ENCODE results near the gene COPA. TPM values are rescaled to one million over a fixed set of nuclear protein-coding genes. Genes with fewer than 3 reads are reported as not detected.

COPA gene
- total and polyA plus RNA-seq, 12 donors: 58.4 to 209 (median 134) TPM

DNA sequence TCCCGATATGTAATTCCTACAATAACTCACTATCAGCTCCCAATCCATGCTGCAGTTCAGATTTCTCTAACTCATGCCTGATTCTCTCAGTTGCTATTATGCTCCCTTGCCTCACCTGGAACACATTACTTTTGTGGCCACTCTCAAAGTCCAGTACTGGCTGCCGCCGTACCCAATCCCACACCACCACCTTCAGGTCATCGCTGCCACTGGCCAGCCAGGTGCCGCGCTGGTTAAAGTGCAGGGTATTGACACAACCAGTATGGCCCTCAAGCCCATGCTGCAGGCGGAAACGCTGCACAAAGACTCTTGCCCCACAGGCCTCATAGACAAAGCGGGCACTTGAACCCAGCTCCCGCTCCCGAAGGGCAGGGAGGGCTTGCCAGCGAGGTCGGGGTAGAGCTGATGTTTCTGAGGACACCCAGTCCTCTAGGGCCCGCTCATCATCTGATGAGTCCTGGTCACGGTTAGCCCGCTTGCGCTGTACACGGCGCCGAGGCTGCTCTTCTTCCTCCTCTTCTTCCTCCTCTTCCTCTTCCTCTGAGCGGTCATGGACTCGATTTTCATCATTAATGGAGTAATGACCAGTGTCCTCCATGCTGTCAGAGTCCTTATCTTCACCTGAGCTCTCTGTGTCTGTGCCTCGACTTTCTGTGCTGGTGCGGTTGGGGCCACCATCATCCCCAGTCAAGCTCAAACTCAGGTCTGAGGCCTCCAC lies 103.3 kb downstream of the COPA start:
- 93 to 95% (median 95%) methylated on average over 20 to 24 of the region's 24 CpGs for WGBS, 4 donors
- Histone ChIP-seq H3K36me3 (replicated peaks in 1 of 2) (peaks cover 0 to 82% of the 10 kb centered on the region in 2 donors), H3K27me3 (no peaks in the 10 kb centered on the region), H3K27ac (no peak overlapping the region), H3K4me3 (no peak overlapping the region), H3K9me3 (replicated peaks in 1 of 3) (no peaks in the 10 kb centered on the region), H3K4me1 (replicated peaks in 1 of 2) (peaks cover 5 to 17% of the 10 kb centered on the region in 2 donors)
- intact Hi-C loops (cut with DNase I): loop anchor here in 1 of 2 donors (10.0 kb wide), 1 partner anchor 45 kb away; the partner anchor contains the start of gene CASQ1
- no peak for DNase-seq
- TF ChIP-seq POLR2A (IDR thresholded peaks at IDR 0.05): no peak
- TF ChIP-seq, protein P1, sequence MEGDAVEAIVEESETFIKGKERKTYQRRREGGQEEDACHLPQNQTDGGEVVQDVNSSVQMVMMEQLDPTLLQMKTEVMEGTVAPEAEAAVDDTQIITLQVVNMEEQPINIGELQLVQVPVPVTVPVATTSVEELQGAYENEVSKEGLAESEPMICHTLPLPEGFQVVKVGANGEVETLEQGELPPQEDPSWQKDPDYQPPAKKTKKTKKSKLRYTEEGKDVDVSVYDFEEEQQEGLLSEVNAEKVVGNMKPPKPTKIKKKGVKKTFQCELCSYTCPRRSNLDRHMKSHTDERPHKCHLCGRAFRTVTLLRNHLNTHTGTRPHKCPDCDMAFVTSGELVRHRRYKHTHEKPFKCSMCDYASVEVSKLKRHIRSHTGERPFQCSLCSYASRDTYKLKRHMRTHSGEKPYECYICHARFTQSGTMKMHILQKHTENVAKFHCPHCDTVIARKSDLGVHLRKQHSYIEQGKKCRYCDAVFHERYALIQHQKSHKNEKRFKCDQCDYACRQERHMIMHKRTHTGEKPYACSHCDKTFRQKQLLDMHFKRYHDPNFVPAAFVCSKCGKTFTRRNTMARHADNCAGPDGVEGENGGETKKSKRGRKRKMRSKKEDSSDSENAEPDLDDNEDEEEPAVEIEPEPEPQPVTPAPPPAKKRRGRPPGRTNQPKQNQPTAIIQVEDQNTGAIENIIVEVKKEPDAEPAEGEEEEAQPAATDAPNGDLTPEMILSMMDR (IDR thresholded peaks at IDR 0.05): no peak

Small RNAs within 50 kb of the gene (small RNA-seq; reads per million reads assigned to genes)
- gene RF00019 (0 reads per million in 2 donors), gene RNU4-42P (0 reads per million in 2 donors)

Other genes with a start within 250 kb of the COPA start
- gene IGSF8, start 244.6 kb downstream of the COPA start, total RNA-seq: 10 to 100 TPM; 15.0 to 42.9 (median 24.2) TPM
- 10 to 100 TPM in 2 of 3 donors, 1 to 10 TPM in 1; 9.7 to 24.9 (median 20.8) TPM for gene IGSF8, start 244.6 kb downstream of the COPA start, polyA plus RNA-seq
- 1 to 10 TPM in 6 of 9 donors, under 1 TPM in 3; 0.47 to 3.6 (median 1.4) TPM for gene ATP1A2, start 227.5 kb downstream of the COPA start, total RNA-seq
- 1 to 10 TPM in 2 of 3 donors, under 1 TPM in 1; 0.99 to 4.5 (median 2.7) TPM for gene ATP1A2, start 227.5 kb downstream of the COPA start, polyA plus RNA-seq
- gene ATP1A4, start 191.6 kb downstream of the COPA start, total RNA-seq: under 1 TPM in 2 of 9 donors, not detected in 7; 0.46 to 0.96 TPM
- under 1 TPM in 1 of 3 donors, not detected in 2; 0.17 TPM for gene ATP1A4, start 191.6 kb downstream of the COPA start, polyA plus RNA-seq
- 1 to 10 TPM in 1 of 9 donors, under 1 TPM in 2, not detected in 6; 0.11 to 1.6 (median 0.39) TPM for gene CASQ1, start 152.7 kb downstream of the COPA start, total RNA-seq
- under 1 TPM in 2 of 3 donors, not detected in 1; 0.16 to 0.17 TPM for gene CASQ1, start 152.7 kb downstream of the COPA start, polyA plus RNA-seq
- gene PEA15, start 137.9 kb downstream of the COPA start, total RNA-seq: 100 to 1,000 TPM in 4 of 9 donors, 10 to 100 TPM in 5; 40.6 to 163 (median 92.3) TPM
- gene PEA15, start 137.9 kb downstream of the COPA start, polyA plus RNA-seq: 100 to 1,000 TPM; 120 to 445 (median 162) TPM
- gene DCAF8, start 80.7 kb downstream of the COPA start, total RNA-seq: 100 to 1,000 TPM in 7 of 9 donors, 10 to 100 TPM in 2; 64.3 to 162 (median 143) TPM
- 100 to 1,000 TPM in 2 of 3 donors, 10 to 100 TPM in 1; 78.9 to 140 (median 124) TPM for gene DCAF8, start 80.7 kb downstream of the COPA start, polyA plus RNA-seq
- 100 to 1,000 TPM in 3 of 9 donors, 10 to 100 TPM in 6; 55.5 to 165 (median 85.8) TPM for gene PEX19, start 58.1 kb downstream of the COPA start, total RNA-seq
- 10 to 100 TPM; 15.5 to 89.1 (median 18.5) TPM for gene PEX19, start 58.1 kb downstream of the COPA start, polyA plus RNA-seq
- 100 to 1,000 TPM in 2 of 9 donors, 10 to 100 TPM in 7; 49.5 to 113 (median 91.1) TPM for gene NCSTN, start 133 bp upstream of the COPA start, total RNA-seq
- gene NCSTN, start 133 bp upstream of the COPA start, polyA plus RNA-seq: 100 to 1,000 TPM in 1 of 3 donors, 10 to 100 TPM in 2; 48.3 to 104 (median 48.8) TPM
- under 1 TPM in 2 of 9 donors, not detected in 7; 0.27 to 0.46 TPM for gene NHLH1, start 23.8 kb upstream of the COPA start, total RNA-seq
- under 1 TPM; 0.16 to 0.24 (median 0.24) TPM for gene NHLH1, start 23.8 kb upstream of the COPA start, polyA plus RNA-seq
- 1 to 10 TPM in 3 of 9 donors, under 1 TPM in 6; 0.20 to 2.2 (median 0.71) TPM for gene VANGL2, start 57.3 kb upstream of the COPA start, total RNA-seq
- gene VANGL2, start 57.3 kb upstream of the COPA start, polyA plus RNA-seq: 1 to 10 TPM in 1 of 3 donors, under 1 TPM in 2; 0.64 to 1.1 (median 0.97) TPM
- gene SLAMF6, start 180.0 kb upstream of the COPA start, total RNA-seq: 1 to 10 TPM in 4 of 9 donors, under 1 TPM in 4, not detected in 1; 0.11 to 1.8 (median 0.98) TPM
- gene SLAMF6, start 180.0 kb upstream of the COPA start, polyA plus RNA-seq: 1 to 10 TPM in 1 of 3 donors, under 1 TPM in 2; 0.47 to 1.2 (median 0.97) TPM
- gene CD84, start 236.2 kb upstream of the COPA start, total RNA-seq: 10 to 100 TPM in 7 of 9 donors, 1 to 10 TPM in 2; 1.4 to 29.9 (median 14.6) TPM
- 1 to 10 TPM; 1.0 to 4.0 (median 3.2) TPM for gene CD84, start 236.2 kb upstream of the COPA start, polyA plus RNA-seq